ENCODE data around the gene HTR6.

HTR6 gene

GRCh38 chr1:19650416-19651140, 14.1 kb upstream of the HTR6 start:
- TF ChIP-seq, protein P1, sequence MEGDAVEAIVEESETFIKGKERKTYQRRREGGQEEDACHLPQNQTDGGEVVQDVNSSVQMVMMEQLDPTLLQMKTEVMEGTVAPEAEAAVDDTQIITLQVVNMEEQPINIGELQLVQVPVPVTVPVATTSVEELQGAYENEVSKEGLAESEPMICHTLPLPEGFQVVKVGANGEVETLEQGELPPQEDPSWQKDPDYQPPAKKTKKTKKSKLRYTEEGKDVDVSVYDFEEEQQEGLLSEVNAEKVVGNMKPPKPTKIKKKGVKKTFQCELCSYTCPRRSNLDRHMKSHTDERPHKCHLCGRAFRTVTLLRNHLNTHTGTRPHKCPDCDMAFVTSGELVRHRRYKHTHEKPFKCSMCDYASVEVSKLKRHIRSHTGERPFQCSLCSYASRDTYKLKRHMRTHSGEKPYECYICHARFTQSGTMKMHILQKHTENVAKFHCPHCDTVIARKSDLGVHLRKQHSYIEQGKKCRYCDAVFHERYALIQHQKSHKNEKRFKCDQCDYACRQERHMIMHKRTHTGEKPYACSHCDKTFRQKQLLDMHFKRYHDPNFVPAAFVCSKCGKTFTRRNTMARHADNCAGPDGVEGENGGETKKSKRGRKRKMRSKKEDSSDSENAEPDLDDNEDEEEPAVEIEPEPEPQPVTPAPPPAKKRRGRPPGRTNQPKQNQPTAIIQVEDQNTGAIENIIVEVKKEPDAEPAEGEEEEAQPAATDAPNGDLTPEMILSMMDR (IDR thresholded peaks at IDR 0.05; ENCODE audit: unreplicated experiment in 3 of 3), result no peak

GRCh38 chr1:19651141-19651737, 13.4 kb upstream of the HTR6 start:
- Mint-ChIP-seq H3K4me3 (no peak overlapping the region), H3K4me1 (peaks cover 33% of the 10 kb centered on the region), H3K36me3 (ENCODE audit: low read depth) (peaks cover 4% of the 10 kb centered on the region), H3K27ac (peak overlapping the region in 1 of 3 experiments; percentile 34), H3K27me3 (ENCODE audit: low read depth) (peaks cover 12% of the 10 kb centered on the region), H3K9me3 (no peaks in the 10 kb centered on the region)
- TF ChIP-seq, protein P1 (IDR thresholded peaks at IDR 0.05; ENCODE audit: unreplicated experiment in 3 of 3), result peak; percentile 55 to 71 (median 69)

More at GRCh38 chr1:19650416-19651140, 14.1 kb upstream of the HTR6 start:
- Mint-ChIP-seq H3K9me3 (no peaks in the 10 kb centered on the region), H3K27me3 (ENCODE audit: low read depth) (peaks cover 12% of the 10 kb centered on the region), H3K36me3 (ENCODE audit: low read depth) (peaks cover under 1% of the 10 kb centered on the region), H3K4me1 (peaks cover 34% of the 10 kb centered on the region), H3K27ac (peak overlapping the region in 1 of 3 experiments; percentile 34), H3K4me3 (no peak overlapping the region)

- H3K4me3 Mint-ChIP-seq, result no peak overlapping the region
- H3K27me3 Mint-ChIP-seq (ENCODE audit: low read depth), result peaks cover 7% of the 10 kb centered on the region
- TF ChIP-seq, protein P1 (IDR thresholded peaks at IDR 0.05; ENCODE audit: unreplicated experiment in 3 of 3), result no peak
These were observed 10.3 kb upstream of the HTR6 start for GRCh38 chr1:19654386-19654785.

DNA sequence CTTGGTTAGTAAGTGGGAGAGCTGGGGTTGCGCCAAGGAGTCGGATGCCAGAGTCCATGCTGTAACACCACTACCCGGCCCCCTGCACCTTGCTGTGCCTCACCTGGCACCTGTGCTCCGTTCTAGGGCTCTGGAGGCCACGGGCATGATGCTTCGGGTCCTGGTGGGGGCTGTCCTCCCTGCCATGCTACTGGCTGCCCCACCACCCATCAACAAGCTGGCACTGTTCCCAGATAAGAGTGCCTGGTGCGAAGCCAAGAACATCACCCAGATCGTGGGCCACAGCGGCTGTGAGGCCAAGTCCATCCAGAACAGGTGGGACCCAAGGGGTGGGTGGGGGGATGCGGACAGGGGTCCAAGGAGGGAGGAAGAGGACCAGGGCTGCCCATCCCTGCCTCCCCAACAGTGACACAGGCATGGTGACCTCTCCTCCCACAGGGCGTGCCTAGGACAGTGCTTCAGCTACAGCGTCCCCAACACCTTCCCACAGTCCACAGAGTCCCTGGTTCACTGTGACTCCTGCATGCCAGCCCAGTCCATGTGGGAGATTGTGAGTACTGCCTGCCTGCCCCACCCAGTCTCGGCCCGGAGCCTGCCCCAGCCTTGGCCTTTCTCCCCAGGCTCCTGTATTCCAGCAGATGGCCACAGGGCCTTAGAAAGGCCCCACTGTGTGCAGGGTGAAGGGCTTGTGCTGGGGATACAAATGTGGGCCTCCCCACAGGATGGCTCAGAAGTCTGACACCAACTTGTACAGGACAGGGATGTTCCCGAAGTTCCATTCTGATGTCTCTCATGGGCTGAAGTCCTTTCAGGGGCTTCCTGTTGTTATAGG, 9.6 kb upstream of the HTR6 start:
- Mint-ChIP-seq H3K27ac (no peak overlapping the region), H3K36me3 (ENCODE audit: low read depth) (peaks cover 4% of the 10 kb centered on the region), H3K4me3 (no peak overlapping the region), H3K9me3 (no peaks in the 10 kb centered on the region), H3K27me3 (ENCODE audit: low read depth) (peaks cover 14% of the 10 kb centered on the region), H3K4me1 (peaks cover 17% of the 10 kb centered on the region)
- TF ChIP-seq, protein P1 (IDR thresholded peaks at IDR 0.05; ENCODE audit: unreplicated experiment in 3 of 3), result no peak

More at GRCh38 chr1:19654386-19654785, 10.3 kb upstream of the HTR6 start:
- H3K27ac Mint-ChIP-seq, result no peak overlapping the region
- peaks cover 4% of the 10 kb centered on the region for H3K36me3 Mint-ChIP-seq (ENCODE audit: low read depth)
- peaks cover 16% of the 10 kb centered on the region for H3K4me1 Mint-ChIP-seq
- no peaks in the 10 kb centered on the region for H3K9me3 Mint-ChIP-seq

DNA sequence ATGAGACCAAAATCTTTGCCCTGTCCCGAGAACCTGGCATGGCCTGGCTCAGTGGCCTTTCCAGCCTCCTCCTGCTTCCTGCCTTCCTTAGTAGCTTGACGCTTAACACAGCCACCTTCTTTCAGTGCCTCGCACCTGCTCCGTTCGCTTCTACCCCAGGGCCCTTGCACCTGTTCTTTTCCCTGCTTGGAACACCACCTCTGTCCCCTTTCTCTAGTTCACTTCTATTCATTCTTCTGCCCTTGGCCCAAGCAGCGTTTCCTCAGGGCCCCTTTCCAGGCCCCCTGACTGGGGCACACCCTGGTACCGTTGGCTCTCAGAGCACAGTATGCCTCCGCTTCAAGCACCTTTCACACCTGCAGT, 9.0 kb upstream of the HTR6 start:
- H3K27me3 Mint-ChIP-seq (ENCODE audit: low read depth), result peaks cover 20% of the 10 kb centered on the region
- TF ChIP-seq, protein P1 (IDR thresholded peaks at IDR 0.05; ENCODE audit: unreplicated experiment in 3 of 3), result no peak
- peaks cover 4% of the 10 kb centered on the region for H3K36me3 Mint-ChIP-seq (ENCODE audit: low read depth)
- H3K27ac Mint-ChIP-seq, result no peak overlapping the region
- H3K9me3 Mint-ChIP-seq, result no peaks in the 10 kb centered on the region
- H3K4me3 Mint-ChIP-seq, result no peak overlapping the region
- peaks cover 11% of the 10 kb centered on the region for H3K4me1 Mint-ChIP-seq

All from nephron (organoid).